Stimulated activated CD4-positive, alpha-beta T cell treated with anti-CD3 and anti-CD28 coated beads, TNF-alpha, amount 100 ng/mL, for 24 hours (primary cell): ENCODE measurements around the gene CCDC136.
A peak's percentile ranks its signal among the peaks of the same experiment; 100 is the strongest.

ENCODE experiments used
- DNase-seq, 3 experiments: peaks; one replicate each; pipeline ENCODE4 v3.0.0-alpha.2; 2020; ENCODE audit warnings: low read depth in 3 of 3

Gene CCDC136

GRCh38 chr7:128805225-128805624, 13.5 kb downstream of the CCDC136 start:
- no peak for DNase-seq

GRCh38 chr7:128807191-128807590, 15.4 kb downstream of the CCDC136 start:
- DNase-seq: no peak

GRCh38 chr7:128809363-128809762, 17.6 kb downstream of the CCDC136 start:
- no peak for DNase-seq

GRCh38 chr7:128810473-128810872, 18.7 kb downstream of the CCDC136 start:
- no peak for DNase-seq

- DNase-seq: no peak
These were observed 19.2 kb downstream of the CCDC136 start for GRCh38 chr7:128810997-128811396.

- DNase-seq: no peak
These were observed 20.1 kb downstream of the CCDC136 start for GRCh38 chr7:128811631-128812430.

- no peak for DNase-seq
These were observed 20.9 kb downstream of the CCDC136 start for GRCh38 chr7:128812514-128813168.

GRCh38 chr7:128814499-128814898, 22.7 kb downstream of the CCDC136 start:
- DNase-seq: no peak

GRCh38 chr7:128815289-128815942, 23.6 kb downstream of the CCDC136 start:
- DNase-seq: no peak

- no peak for DNase-seq
These were observed 26.9 kb downstream of the CCDC136 start for GRCh38 chr7:128818694-128819093.

- no peak for DNase-seq
These were observed 30.0 kb downstream of the CCDC136 start for GRCh38 chr7:128821724-128822123.

- DNase-seq: no peak
These were observed 34.7 kb downstream of the CCDC136 start for GRCh38 chr7:128826512-128826911.

- DNase-seq: no peak
These were observed 35.1 kb downstream of the CCDC136 start for GRCh38 chr7:128826916-128827247.

- no peak for DNase-seq
These were observed 35.6 kb downstream of the CCDC136 start for GRCh38 chr7:128827248-128827958.

GRCh38 chr7:128827971-128828711, 36.4 kb downstream of the CCDC136 start:
- DNase-seq: no peak

GRCh38 chr7:128829391-128830166, 37.8 kb downstream of the CCDC136 start:
- DNase-seq: no peak

GRCh38 chr7:128830231-128831177, 38.7 kb downstream of the CCDC136 start, which contains the start of gene FLNC:
FLNC (plus strand) TSS chr7:128830406; CDS start chr7:128830638, 232 bp downstream.
- peak in 2 of 3 experiments; percentile 6 to 42 for DNase-seq

GRCh38 chr7:128831178-128831993, 39.6 kb downstream of the CCDC136 start:
- DNase-seq: no peak
